ENCODE measurements around the gene FOCAD. TPM values are rescaled to one million over a fixed set of nuclear protein-coding genes. Genes with fewer than 3 reads are reported as not detected.

The FOCAD gene
- total and polyA plus RNA-seq, 10 of the 15 experiments (the other 5 are each of a cell fraction or from before 2014, with no cell fraction given), result 13.7 to 93.0 (median 41.8) TPM

DNA sequence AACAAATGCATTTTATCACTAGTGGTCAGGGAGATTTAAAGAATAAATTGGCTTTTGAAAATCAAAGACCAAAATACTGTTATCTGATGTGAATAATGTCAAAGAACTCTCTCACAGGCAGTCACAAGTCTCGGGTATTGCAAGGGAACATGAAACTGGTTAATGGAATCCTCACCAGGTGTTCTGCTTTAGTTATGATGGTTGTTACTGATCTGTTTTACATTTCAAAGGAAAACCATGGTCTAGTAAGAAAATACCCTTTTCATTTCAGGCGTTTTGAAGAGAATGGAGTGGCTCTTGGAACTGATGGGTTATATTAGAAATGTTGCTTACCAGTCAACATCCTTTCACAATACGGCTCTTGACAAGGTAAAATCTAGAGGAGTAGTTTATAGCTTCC is 304.0 kb downstream of the FOCAD start:
- no peaks in the 10 kb centered on the region; the same call in 2 of the 3 replicates for H3K9me3 ChIP-seq (replicated peaks; ENCODE audit: control insufficient read depth, insufficient read depth, low read length)
- ChIA-PET POLR2A (interaction anchor here (0.7 kb wide), 1 partner anchor 347 kb away, joined by 8 read pairs; no protein-coding TSS in a partner anchor), CTCF (interaction anchor here (0.6 to 2.7 kb wide), 2 partner anchors 123 to 180 kb away, joined by 3 to 5 read pairs; no protein-coding TSS in a partner anchor), SMC1A (ENCODE audit: uncharacterized antibody, unreplicated experiment) (interaction anchor here (4.5 kb wide), 1 partner anchor 8 kb away, joined by 17 read pairs; no protein-coding TSS in a partner anchor), RAD21 (ENCODE audit: unreplicated experiment) (no interaction called here)
- peaks cover 11 to 16% of the 10 kb centered on the region in 2 experiments; a peak in 3 of 4 replicates for H3K36me3 ChIP-seq (ENCODE audit: control insufficient read depth in 2 of 2, insufficient read depth in 2 of 2, low read length in 1 of 2)
- no peak for DNase-seq (ENCODE audit: low read depth, low spot score)
- no TSS peak for BruUV-seq (replicated peaks)
- no peak overlapping the region for H3K4me3 ChIP-seq
- no peak for TF ChIP-seq IKZF2 (IDR thresholded peaks at IDR 0.05)
- TF ChIP-seq BACH1 (IDR thresholded peaks at IDR 0.05; ENCODE audit: borderline replicate concordance), result no peak
- TF ChIP-seq SIX5 (IDR thresholded peaks at IDR 0.05; ENCODE audit: low read depth, low read length, severe bottlenecking), result no peak
- TF ChIP-seq ZNF384 (IDR thresholded peaks at IDR 0.05; ENCODE audit: borderline replicate concordance, low read depth, low read length), result no peak
- no peak for TF ChIP-seq TCF3 (IDR thresholded peaks at IDR 0.05; ENCODE audit: borderline replicate concordance, insufficient read depth, low read depth, low read length)
- TF ChIP-seq PAX8 (IDR thresholded peaks at IDR 0.05), result no peak
- TF ChIP-seq NFYA (IDR thresholded peaks at IDR 0.05; ENCODE audit: borderline replicate concordance, low read depth, low read length), result no peak
- TF ChIP-seq, protein P1, sequence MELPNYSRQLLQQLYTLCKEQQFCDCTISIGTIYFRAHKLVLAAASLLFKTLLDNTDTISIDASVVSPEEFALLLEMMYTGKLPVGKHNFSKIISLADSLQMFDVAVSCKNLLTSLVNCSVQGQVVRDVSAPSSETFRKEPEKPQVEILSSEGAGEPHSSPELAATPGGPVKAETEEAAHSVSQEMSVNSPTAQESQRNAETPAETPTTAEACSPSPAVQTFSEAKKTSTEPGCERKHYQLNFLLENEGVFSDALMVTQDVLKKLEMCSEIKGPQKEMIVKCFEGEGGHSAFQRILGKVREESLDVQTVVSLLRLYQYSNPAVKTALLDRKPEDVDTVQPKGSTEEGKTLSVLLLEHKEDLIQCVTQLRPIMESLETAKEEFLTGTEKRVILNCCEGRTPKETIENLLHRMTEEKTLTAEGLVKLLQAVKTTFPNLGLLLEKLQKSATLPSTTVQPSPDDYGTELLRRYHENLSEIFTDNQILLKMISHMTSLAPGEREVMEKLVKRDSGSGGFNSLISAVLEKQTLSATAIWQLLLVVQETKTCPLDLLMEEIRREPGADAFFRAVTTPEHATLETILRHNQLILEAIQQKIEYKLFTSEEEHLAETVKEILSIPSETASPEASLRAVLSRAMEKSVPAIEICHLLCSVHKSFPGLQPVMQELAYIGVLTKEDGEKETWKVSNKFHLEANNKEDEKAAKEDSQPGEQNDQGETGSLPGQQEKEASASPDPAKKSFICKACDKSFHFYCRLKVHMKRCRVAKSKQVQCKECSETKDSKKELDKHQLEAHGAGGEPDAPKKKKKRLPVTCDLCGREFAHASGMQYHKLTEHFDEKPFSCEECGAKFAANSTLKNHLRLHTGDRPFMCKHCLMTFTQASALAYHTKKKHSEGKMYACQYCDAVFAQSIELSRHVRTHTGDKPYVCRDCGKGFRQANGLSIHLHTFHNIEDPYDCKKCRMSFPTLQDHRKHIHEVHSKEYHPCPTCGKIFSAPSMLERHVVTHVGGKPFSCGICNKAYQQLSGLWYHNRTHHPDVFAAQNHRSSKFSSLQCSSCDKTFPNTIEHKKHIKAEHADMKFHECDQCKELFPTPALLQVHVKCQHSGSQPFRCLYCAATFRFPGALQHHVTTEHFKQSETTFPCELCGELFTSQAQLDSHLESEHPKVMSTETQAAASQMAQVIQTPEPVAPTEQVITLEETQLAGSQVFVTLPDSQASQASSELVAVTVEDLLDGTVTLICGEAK (IDR thresholded peaks at IDR 0.05; ENCODE audit: borderline replicate concordance), result no peak
- TF ChIP-seq NR2F1 (conservative IDR thresholded peaks at IDR 0.05), result no peak
- TF ChIP-seq E4F1 (IDR thresholded peaks at IDR 0.05; ENCODE audit: borderline replicate concordance, partially characterized antibody), result no peak
- no peak for TF ChIP-seq KLF5 (IDR thresholded peaks at IDR 0.05; ENCODE audit: partially characterized antibody)
- no peak for TF ChIP-seq LARP7 (IDR thresholded peaks at IDR 0.05)
- TF ChIP-seq BCL3 (IDR thresholded peaks at IDR 0.05; ENCODE audit: borderline replicate concordance, insufficient read depth, low read depth, low read length, poor library complexity, severe bottlenecking), result no peak
- H3K9ac ChIP-seq (ENCODE audit: control insufficient read depth, insufficient read depth, low read length), result no peak overlapping the region
- H3K27ac ChIP-seq (ENCODE audit: control insufficient read depth, insufficient read depth), result no peak overlapping the region
- no peak for ATAC-seq
- H3K27me3 ChIP-seq (replicated peaks in 1 of 2; ENCODE audit: control insufficient read depth in 2 of 2, insufficient read depth in 2 of 2, low read length in 1 of 2), result no peaks in the 10 kb centered on the region
- no peak overlapping the region for H2AFZ ChIP-seq (ENCODE audit: control insufficient read depth, low read depth, low read length)
- H3K4me1 ChIP-seq (ENCODE audit: control insufficient read depth, insufficient read depth, low read length), result no peaks in the 10 kb centered on the region
- H4K20me1 ChIP-seq (ENCODE audit: control insufficient read depth, insufficient read depth), result no peaks in the 10 kb centered on the region
- in situ Hi-C loops (cut with MboI) (no loop called here), intact Hi-C loops (cut with micrococcal nuclease; ENCODE audit: unreplicated experiment) (no loop called here)
- WGBS (ENCODE audit: insufficient coverage, insufficient replicate concordance, low lambda C conversion rate, missing lambda C conversion rate), result 50% methylated on average over 3 of the region's 3 CpGs
- no peak overlapping the region for H3K4me2 ChIP-seq (ENCODE audit: control insufficient read depth, insufficient read depth)
- no peaks in the 10 kb centered on the region for H3K79me2 ChIP-seq (ENCODE audit: control insufficient read depth, insufficient read depth, low read length)
- FAIRE-seq, result no peak
